Sigmoid colon (tissue), 7 donors: ENCODE results near the gene SLC8A1. TPM values are rescaled to one million over a fixed set of nuclear protein-coding genes. Genes with fewer than 3 reads are reported as not detected.

Source experiments
- DNase-seq: peaks from one replicate; pipeline ENCODE4 v3.0.0-alpha.2; 2019
- H3K27ac ChIP-seq, 4 donors: fragments of 200-600 bp; sonication (generic); one replicate each; pipeline ENCODE4 v1.5.1; 2016 to 2019; ENCODE audit warnings: mild to moderate bottlenecking in 1 of 4
- H3K27me3 ChIP-seq, 3 donors: fragments of 200-600 bp; sonication (generic); one replicate each; pipeline ENCODE4 v1.5.1; 2019; ENCODE audit warnings: mild to moderate bottlenecking in 1 of 3
- H3K36me3 ChIP-seq, 4 donors: fragments of 200-600 bp; sonication (generic); one replicate each; pipeline ENCODE4 v1.5.1; 2016 to 2019
- H3K4me1 ChIP-seq, 4 donors: fragments of 200-600 bp; sonication (generic); one replicate each; pipeline ENCODE4 v1.5.1; 2017 to 2019
- H3K4me3 ChIP-seq, 4 donors: fragments of 200-600 bp; sonication (generic); one replicate each; pipeline ENCODE4 v1.5.1; 2017 to 2019; ENCODE audit warnings: mild to moderate bottlenecking in 2 of 4, moderate library complexity in 1 of 4
- H3K9me3 ChIP-seq, 4 donors: fragments of 200-600 bp in 3 of 4; sonication (generic) in 3 of 4; one replicate each; pipeline versions ENCODE4 v1.5.1 to v1.6.1; 2013 to 2019
- EP300 ChIP-seq, 4 donors: sonication (generic); formaldehyde crosslinking; IDR thresholded peaks; one replicate each; pipeline ENCODE4 v1.6.1; 2017; ENCODE audit warnings: antibody characterized with exemption in 4 of 4
- POLR2A ChIP-seq, 2 donors: fragments of 450-650 bp; IDR thresholded peaks; one replicate each; pipeline ENCODE4 v1.6.1; 2016; ENCODE audit warnings: antibody characterized with exemption in 2 of 2, mild to moderate bottlenecking in 2 of 2, moderate library complexity in 2 of 2
- POLR2AphosphoS5 ChIP-seq, 4 donors: sonication (generic); formaldehyde crosslinking; IDR thresholded peaks; one replicate each; pipeline ENCODE4 v1.6.1; 2017; ENCODE audit warnings: antibody characterized with exemption in 4 of 4
- WGBS, 2 donors: extraction: QIAGEN DNeasy Blood & Tissue Kit; methylation state at CpG; one replicate each; pipeline ENCODE4 v1.1.7; 2013; 5-methylcytosine and 5-hydroxymethylcytosine counted together
- intact Hi-C: fragments of 100-400 bp; cut with DNase I; formaldehyde crosslinking; loops from one replicate; pipeline ENCODE4 v1.15.1; 2023
- polyA plus RNA-seq, 3 donors: library from polyadenylated mRNA; stranded (reverse); fragments of 200-250 nt; gene quantifications; one replicate each; pipeline ENCODE4 v1.2.3, GENCODE V29; 2013
- total RNA-seq, 4 donors: library from RNA; depleted of rRNA; stranded (reverse); fragments of >200 nt; gene quantifications; one replicate each; pipeline ENCODE4 v1.1.0, GENCODE V29; 2016
- TF ChIP-seq, protein P1 (sequence below), 4 experiments: fragments of 450-650 bp in 3 of 4; fragments of 200-600 bp in 1 of 4; IDR thresholded peaks; one replicate each; pipeline ENCODE4 v1.5.1; 2016 to 2019; ENCODE audit warnings: antibody characterized with exemption in 4 of 4, mild to moderate bottlenecking in 3 of 4, moderate library complexity in 2 of 4
- donor health status: healthy with polysubstance abuse.
- donor health status: Bipolar disorder and iron deficiency.
- donor health status: healthy.

SLC8A1 gene
- total and polyA plus RNA-seq, 7 donors = 0.60 to 337 (median 229) TPM

GRCh38 chr2:40457366-40457765, 5.5 kb upstream of the SLC8A1 start:
- Histone ChIP-seq H3K9me3 (no peaks in the 10 kb centered on the region), H3K36me3 (no peaks in the 10 kb centered on the region), H3K4me3 (no peak overlapping the region), H3K27me3 (no peaks in the 10 kb centered on the region), H3K27ac (peak overlapping the region in 2 of 4 donors; percentile 49 to 51), H3K4me1 (peaks cover 0 to 45% (median 22%) of the 10 kb centered on the region in 4 donors)
- TF ChIP-seq, protein P1, sequence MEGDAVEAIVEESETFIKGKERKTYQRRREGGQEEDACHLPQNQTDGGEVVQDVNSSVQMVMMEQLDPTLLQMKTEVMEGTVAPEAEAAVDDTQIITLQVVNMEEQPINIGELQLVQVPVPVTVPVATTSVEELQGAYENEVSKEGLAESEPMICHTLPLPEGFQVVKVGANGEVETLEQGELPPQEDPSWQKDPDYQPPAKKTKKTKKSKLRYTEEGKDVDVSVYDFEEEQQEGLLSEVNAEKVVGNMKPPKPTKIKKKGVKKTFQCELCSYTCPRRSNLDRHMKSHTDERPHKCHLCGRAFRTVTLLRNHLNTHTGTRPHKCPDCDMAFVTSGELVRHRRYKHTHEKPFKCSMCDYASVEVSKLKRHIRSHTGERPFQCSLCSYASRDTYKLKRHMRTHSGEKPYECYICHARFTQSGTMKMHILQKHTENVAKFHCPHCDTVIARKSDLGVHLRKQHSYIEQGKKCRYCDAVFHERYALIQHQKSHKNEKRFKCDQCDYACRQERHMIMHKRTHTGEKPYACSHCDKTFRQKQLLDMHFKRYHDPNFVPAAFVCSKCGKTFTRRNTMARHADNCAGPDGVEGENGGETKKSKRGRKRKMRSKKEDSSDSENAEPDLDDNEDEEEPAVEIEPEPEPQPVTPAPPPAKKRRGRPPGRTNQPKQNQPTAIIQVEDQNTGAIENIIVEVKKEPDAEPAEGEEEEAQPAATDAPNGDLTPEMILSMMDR (IDR thresholded peaks at IDR 0.05) = no peak
- no peak for TF ChIP-seq POLR2AphosphoS5 (IDR thresholded peaks at IDR 0.05)
- TF ChIP-seq EP300 (IDR thresholded peaks at IDR 0.05) = no peak
- TF ChIP-seq POLR2A (IDR thresholded peaks at IDR 0.05) = no peak
- intact Hi-C loops = loop anchor here (10.0 kb wide), 2 partner anchors 333 to 543 kb away; no protein-coding TSS in a partner anchor
- WGBS, 2 donors = 69 to 83% methylated on average over 3 of the region's 3 CpGs
- DNase-seq = no peak

GRCh38 chr2:40456926-40457325, 5.0 kb upstream of the SLC8A1 start:
- H3K4me1 ChIP-seq = peaks cover 0 to 46% (median 23%) of the 10 kb centered on the region in 4 donors
- H3K36me3 ChIP-seq = no peaks in the 10 kb centered on the region
- TF ChIP-seq POLR2AphosphoS5 (IDR thresholded peaks at IDR 0.05) (no peak), EP300 (IDR thresholded peaks at IDR 0.05) (no peak), POLR2A (IDR thresholded peaks at IDR 0.05) (no peak)
- TF ChIP-seq, protein P1 (IDR thresholded peaks at IDR 0.05) = no peak
- no peaks in the 10 kb centered on the region for H3K9me3 ChIP-seq
- peak overlapping the region in 2 of 4 donors; percentile 49 to 51 for H3K27ac ChIP-seq
- intact Hi-C loops = loop anchor here (10.0 kb wide), 2 partner anchors 332 to 542 kb away; no protein-coding TSS in a partner anchor
- H3K4me3 ChIP-seq = no peak overlapping the region
- H3K27me3 ChIP-seq = no peaks in the 10 kb centered on the region
- WGBS, 2 donors = 86 to 91% methylated on average over 2 of the region's 2 CpGs
- no peak for DNase-seq

GRCh38 chr2:40455661-40456060, 3.8 kb upstream of the SLC8A1 start:
- Histone ChIP-seq H3K9me3 (no peaks in the 10 kb centered on the region), H3K4me3 (no peak overlapping the region), H3K27me3 (no peaks in the 10 kb centered on the region), H3K36me3 (no peaks in the 10 kb centered on the region), H3K27ac (peak overlapping the region in 2 of 4 donors; percentile 94 to 96), H3K4me1 (peaks cover 0 to 46% (median 24%) of the 10 kb centered on the region in 4 donors)
- TF ChIP-seq, protein P1 (IDR thresholded peaks at IDR 0.05) = no peak
- WGBS, 2 donors = 72 to 75% methylated on average over 5 of the region's 5 CpGs
- no peak for DNase-seq
- intact Hi-C loops = loop anchor here (10.0 kb wide), 2 partner anchors 331 to 541 kb away; no protein-coding TSS in a partner anchor

DNA sequence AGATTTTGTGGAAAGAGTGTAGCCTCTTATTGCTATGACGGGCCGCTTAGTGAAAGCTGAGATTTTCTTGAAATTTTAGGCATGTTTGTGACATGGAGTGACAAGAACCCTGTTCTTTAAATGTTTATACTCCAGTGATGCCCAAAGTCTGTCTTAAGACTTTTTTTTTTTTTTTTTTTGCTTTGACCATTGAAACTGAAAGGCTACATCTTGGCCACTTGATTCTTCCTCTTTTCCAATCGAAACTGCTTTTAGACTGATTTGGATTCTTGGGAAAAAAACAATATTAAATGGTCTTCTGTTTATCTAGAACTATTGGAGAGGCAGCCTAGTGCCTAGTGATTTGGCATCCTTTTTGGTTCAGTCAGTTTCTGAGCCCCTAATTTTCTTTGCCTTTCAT, 2.4 kb upstream of the SLC8A1 start:
- TF ChIP-seq, protein P1 (IDR thresholded peaks at IDR 0.05) = no peak
- no peak for TF ChIP-seq POLR2A (IDR thresholded peaks at IDR 0.05)
- TF ChIP-seq POLR2AphosphoS5 (IDR thresholded peaks at IDR 0.05) = no peak
- TF ChIP-seq EP300 (IDR thresholded peaks at IDR 0.05) = no peak
- H3K4me1 ChIP-seq = peaks cover 0 to 51% (median 31%) of the 10 kb centered on the region in 4 donors
- no peaks in the 10 kb centered on the region for H3K27me3 ChIP-seq
- H3K36me3 ChIP-seq = no peaks in the 10 kb centered on the region
- intact Hi-C loops = loop anchor here (5.0 to 10.0 kb wide), 6 partner anchors 58 to 540 kb away; no protein-coding TSS in a partner anchor
- 75 to 83% methylated on average over 3 of the region's 3 CpGs for WGBS, 2 donors
- no peak for DNase-seq
- H3K27ac ChIP-seq = peak overlapping the region in 3 of 4 donors; percentile 91 to 96 (median 94)
- H3K4me3 ChIP-seq = no peak overlapping the region
- no peaks in the 10 kb centered on the region for H3K9me3 ChIP-seq

- no peaks in the 10 kb centered on the region for H3K36me3 ChIP-seq
- DNase-seq = no peak
- no peaks in the 10 kb centered on the region for H3K9me3 ChIP-seq
- H3K27me3 ChIP-seq = no peaks in the 10 kb centered on the region
- peak overlapping the region; percentile 56 to 67 (median 65) for H3K4me3 ChIP-seq
- WGBS, 2 donors = 71 to 81% methylated on average over 8 of the region's 8 CpGs
- peaks cover 0 to 56% (median 26%) of the 10 kb centered on the region in 4 donors for H3K4me1 ChIP-seq
- intact Hi-C loops = loop anchor here (2.0 to 10.0 kb wide), 7 partner anchors 60 to 538 kb away; no protein-coding TSS in a partner anchor
- H3K27ac ChIP-seq = peak overlapping the region; percentile 86 to 96 (median 92)
- TF ChIP-seq POLR2A (IDR thresholded peaks at IDR 0.05) = no peak
- TF ChIP-seq, protein P1 (IDR thresholded peaks at IDR 0.05) = no peak
- no peak for TF ChIP-seq EP300 (IDR thresholded peaks at IDR 0.05)
- TF ChIP-seq POLR2AphosphoS5 (IDR thresholded peaks at IDR 0.05) = no peak
Measured at GRCh38 chr2:40452786-40453185, 896 bp upstream of the SLC8A1 start.
